ENCODE measurements around the gene GRM1.

The GRM1 gene

DNA sequence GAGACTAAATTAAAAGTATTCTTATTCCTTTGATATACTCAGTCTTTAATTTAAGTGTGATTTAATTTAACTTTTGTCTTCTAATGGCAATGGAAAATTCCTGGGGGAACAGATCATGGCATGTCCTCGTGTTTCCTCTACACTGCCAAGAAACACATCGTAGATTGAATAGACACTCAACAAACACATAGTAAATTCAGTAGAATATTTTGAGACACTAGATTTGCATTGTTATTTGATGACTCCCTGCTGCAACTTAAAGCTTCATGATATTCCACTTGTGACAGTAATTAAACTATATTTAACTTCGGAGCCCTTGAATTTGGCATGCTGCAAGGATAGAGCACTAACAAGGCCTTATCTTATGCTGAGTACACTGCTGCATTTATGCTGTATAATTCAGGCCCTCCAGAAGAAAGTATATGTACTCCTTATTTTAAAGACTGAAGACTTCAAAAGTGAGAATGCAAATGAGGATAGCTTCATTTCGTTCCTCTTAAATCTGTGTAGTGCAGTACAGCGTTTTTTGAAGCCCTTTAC lies 84.3 kb downstream of the GRM1 start:
- TF ChIP-seq, protein P1, sequence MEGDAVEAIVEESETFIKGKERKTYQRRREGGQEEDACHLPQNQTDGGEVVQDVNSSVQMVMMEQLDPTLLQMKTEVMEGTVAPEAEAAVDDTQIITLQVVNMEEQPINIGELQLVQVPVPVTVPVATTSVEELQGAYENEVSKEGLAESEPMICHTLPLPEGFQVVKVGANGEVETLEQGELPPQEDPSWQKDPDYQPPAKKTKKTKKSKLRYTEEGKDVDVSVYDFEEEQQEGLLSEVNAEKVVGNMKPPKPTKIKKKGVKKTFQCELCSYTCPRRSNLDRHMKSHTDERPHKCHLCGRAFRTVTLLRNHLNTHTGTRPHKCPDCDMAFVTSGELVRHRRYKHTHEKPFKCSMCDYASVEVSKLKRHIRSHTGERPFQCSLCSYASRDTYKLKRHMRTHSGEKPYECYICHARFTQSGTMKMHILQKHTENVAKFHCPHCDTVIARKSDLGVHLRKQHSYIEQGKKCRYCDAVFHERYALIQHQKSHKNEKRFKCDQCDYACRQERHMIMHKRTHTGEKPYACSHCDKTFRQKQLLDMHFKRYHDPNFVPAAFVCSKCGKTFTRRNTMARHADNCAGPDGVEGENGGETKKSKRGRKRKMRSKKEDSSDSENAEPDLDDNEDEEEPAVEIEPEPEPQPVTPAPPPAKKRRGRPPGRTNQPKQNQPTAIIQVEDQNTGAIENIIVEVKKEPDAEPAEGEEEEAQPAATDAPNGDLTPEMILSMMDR (IDR thresholded peaks at IDR 0.05; ENCODE audit: low read depth, low read length, missing control alignments), result no peak
- in situ Hi-C loops (cut with HindIII; ENCODE audit: low pct_ligation_motif_present, low sequenced_read_pairs), result no loop called here
- H3K36me3 ChIP-seq (replicated peaks), result no peaks in the 10 kb centered on the region
- no peak overlapping the region for H3K4me3 ChIP-seq (ENCODE audit: low read depth, low read length)
- H3K27ac ChIP-seq, result no peak overlapping the region
- DNase-seq, result no peak
- H3K27me3 ChIP-seq (replicated peaks), result no peaks in the 10 kb centered on the region

DNA sequence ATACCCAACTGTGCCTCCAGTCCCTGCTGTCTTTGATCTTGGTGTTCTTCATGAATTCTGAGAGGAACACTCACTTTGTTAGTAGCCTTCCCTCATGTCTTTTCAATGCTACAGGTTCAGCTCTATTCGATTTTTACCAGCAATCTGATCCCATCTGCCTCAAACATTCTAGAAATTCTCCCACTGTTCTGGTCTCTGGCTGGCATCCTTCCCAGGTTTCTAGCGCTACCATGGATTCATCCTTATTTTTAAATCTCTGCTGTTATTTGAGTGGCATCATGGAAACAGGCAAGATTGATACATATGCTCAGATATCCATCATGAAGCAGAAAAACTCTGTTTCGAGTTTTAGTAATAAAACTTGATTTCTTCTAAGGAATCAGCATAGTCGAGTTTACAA lies 94.8 kb downstream of the GRM1 start:
- H3K27me3 ChIP-seq (replicated peaks), result no peaks in the 10 kb centered on the region
- no peak for DNase-seq
- no peak overlapping the region for H3K4me3 ChIP-seq (ENCODE audit: low read depth, low read length)
- no peak overlapping the region for H3K27ac ChIP-seq
- in situ Hi-C loops (cut with HindIII; ENCODE audit: low pct_ligation_motif_present, low sequenced_read_pairs), result no loop called here
- TF ChIP-seq, protein P1 (IDR thresholded peaks at IDR 0.05; ENCODE audit: low read depth, low read length, missing control alignments), result no peak
- no peaks in the 10 kb centered on the region for H3K36me3 ChIP-seq (replicated peaks)

DNA sequence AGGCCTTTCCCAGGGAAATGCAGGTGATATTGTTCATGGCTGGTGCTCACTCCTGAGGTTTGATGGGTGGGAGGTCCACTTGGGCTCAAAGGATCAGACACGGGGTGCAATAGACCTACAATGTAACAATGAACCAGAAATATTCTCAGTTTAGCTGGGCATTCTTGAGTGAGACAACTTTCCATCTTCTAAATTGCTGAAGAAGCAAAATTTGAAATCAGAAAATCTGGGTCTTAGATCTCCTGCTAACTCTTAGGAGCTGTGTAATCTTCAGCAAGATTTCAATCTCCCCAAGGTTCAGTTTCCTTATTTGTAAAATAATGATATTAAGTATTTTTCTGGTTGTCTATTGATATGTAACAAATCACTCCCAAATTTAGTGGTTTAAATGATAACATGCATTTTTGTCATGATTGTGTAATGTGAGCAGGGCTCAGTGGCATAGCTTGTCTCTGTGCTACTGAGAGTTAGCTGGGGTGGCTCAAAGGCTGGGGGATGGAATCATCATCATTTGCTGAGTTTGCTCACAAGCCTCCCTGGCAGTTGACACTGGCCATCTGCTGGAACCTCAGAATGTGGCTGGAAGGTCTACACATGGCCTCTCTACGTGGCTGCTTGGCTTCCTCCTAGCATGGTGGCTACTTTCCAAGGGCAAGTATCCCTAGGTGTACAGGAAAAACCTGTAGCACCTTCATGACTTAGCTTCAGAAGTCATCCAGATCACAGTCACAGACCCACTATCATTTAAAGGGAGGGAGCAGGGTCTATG lies 98.8 kb downstream of the GRM1 start:
- in situ Hi-C loops (cut with HindIII; ENCODE audit: low pct_ligation_motif_present, low sequenced_read_pairs), result no loop called here
- DNase-seq, result no peak
- H3K27me3 ChIP-seq (replicated peaks), result no peaks in the 10 kb centered on the region
- H3K4me3 ChIP-seq (ENCODE audit: low read depth, low read length), result no peak overlapping the region
- TF ChIP-seq, protein P1 (IDR thresholded peaks at IDR 0.05; ENCODE audit: low read depth, low read length, missing control alignments), result no peak
- H3K36me3 ChIP-seq (replicated peaks), result no peaks in the 10 kb centered on the region
- H3K27ac ChIP-seq, result no peak overlapping the region

DNA sequence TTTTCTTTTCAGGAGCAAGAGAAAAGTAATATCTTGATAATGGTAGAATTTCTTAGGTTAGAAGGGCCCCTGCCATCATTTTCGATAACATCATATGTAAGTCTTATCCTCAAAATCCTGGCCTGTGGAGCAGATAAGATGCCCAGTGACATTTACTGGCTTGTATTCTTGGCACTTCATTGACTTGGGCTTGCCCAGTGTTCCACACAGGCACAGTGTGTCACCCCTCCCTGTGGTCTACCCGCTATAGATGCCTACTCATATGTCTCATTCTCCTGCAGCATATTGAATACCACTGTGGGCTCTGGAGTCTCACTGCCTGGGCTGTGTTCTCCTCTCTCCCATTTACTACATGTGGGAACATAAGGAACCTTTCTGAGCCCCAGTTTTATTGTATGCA lies 105.0 kb downstream of the GRM1 start:
- Histone ChIP-seq H3K27me3 (replicated peaks) (no peaks in the 10 kb centered on the region), H3K36me3 (replicated peaks) (no peaks in the 10 kb centered on the region), H3K27ac (no peak overlapping the region), H3K4me3 (ENCODE audit: low read depth, low read length) (no peak overlapping the region)
- in situ Hi-C loops (cut with HindIII; ENCODE audit: low pct_ligation_motif_present, low sequenced_read_pairs), result no loop called here
- TF ChIP-seq, protein P1 (IDR thresholded peaks at IDR 0.05; ENCODE audit: low read depth, low read length, missing control alignments), result no peak
- DNase-seq, result no peak

DNA sequence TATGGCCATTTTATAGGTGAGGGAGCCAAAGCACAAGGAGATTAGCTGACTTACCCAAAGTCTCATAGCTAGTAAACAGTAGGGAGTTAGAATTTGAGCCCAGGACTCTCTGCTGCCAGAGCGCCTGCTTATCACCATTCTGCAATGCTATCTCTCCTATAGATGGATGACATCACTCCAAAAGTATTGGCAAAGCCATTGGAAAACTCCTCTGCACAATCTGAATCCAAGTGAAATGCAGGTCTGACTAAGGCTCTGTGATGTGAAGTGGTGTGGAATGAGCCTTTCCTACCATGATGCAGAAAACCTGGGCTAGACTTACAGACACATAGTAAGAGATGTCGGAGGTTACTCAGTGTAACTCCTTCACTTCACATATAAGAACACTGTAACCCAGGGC lies 106.3 kb downstream of the GRM1 start:
- DNase-seq, result no peak
- TF ChIP-seq, protein P1 (IDR thresholded peaks at IDR 0.05; ENCODE audit: low read depth, low read length, missing control alignments), result no peak
- no peak overlapping the region for H3K4me3 ChIP-seq (ENCODE audit: low read depth, low read length)
- in situ Hi-C loops (cut with HindIII; ENCODE audit: low pct_ligation_motif_present, low sequenced_read_pairs), result no loop called here
- H3K27ac ChIP-seq, result no peak overlapping the region
- H3K36me3 ChIP-seq (replicated peaks), result no peaks in the 10 kb centered on the region
- no peaks in the 10 kb centered on the region for H3K27me3 ChIP-seq (replicated peaks)
